PFSK-1 (cell line): Measurements from ENCODE around the gene UBE2I.

ENCODE experiments used
- POLR2AphosphoS5 ChIP-seq: IDR thresholded peaks from 2 replicates; pipeline ENCODE4 v1.6.1; 2012; ENCODE audit warnings: low read depth, mild to moderate bottlenecking, control low read depth, low read length, moderate library complexity
- TF ChIP-seq, protein P1 (sequence below), 2 experiments: IDR thresholded peaks; 2 replicates each; pipeline versions ENCODE4 v1.6.1 to v1.8.0; 2011 to 2012; ENCODE audit warnings: low read depth in 2 of 2, low read length in 2 of 2, control low read depth in 1 of 2, inconsistent platforms in 1 of 2, mild to moderate bottlenecking in 1 of 2, moderate library complexity in 1 of 2; ENCODE audit not compliant: insufficient read depth in 1 of 2

- no peak for TF ChIP-seq POLR2AphosphoS5
- TF ChIP-seq, protein P1, sequence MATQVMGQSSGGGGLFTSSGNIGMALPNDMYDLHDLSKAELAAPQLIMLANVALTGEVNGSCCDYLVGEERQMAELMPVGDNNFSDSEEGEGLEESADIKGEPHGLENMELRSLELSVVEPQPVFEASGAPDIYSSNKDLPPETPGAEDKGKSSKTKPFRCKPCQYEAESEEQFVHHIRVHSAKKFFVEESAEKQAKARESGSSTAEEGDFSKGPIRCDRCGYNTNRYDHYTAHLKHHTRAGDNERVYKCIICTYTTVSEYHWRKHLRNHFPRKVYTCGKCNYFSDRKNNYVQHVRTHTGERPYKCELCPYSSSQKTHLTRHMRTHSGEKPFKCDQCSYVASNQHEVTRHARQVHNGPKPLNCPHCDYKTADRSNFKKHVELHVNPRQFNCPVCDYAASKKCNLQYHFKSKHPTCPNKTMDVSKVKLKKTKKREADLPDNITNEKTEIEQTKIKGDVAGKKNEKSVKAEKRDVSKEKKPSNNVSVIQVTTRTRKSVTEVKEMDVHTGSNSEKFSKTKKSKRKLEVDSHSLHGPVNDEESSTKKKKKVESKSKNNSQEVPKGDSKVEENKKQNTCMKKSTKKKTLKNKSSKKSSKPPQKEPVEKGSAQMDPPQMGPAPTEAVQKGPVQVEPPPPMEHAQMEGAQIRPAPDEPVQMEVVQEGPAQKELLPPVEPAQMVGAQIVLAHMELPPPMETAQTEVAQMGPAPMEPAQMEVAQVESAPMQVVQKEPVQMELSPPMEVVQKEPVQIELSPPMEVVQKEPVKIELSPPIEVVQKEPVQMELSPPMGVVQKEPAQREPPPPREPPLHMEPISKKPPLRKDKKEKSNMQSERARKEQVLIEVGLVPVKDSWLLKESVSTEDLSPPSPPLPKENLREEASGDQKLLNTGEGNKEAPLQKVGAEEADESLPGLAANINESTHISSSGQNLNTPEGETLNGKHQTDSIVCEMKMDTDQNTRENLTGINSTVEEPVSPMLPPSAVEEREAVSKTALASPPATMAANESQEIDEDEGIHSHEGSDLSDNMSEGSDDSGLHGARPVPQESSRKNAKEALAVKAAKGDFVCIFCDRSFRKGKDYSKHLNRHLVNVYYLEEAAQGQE (IDR thresholded peaks at IDR 0.05; ENCODE audit: insufficient read depth in 1 of 2, low read depth in 2 of 2, low read length in 2 of 2), result no peak
Measured at GRCh38 chr16:1355591-1355990, 46.2 kb downstream of the UBE2I start.
